ENCODE results near the gene CPED1.
"Not testable (repeated sequence)": the region's sequence is repeated elsewhere in the genome, so short reads cannot be mapped to it uniquely, and the experiment has no call there.

Gene CPED1

DNA sequence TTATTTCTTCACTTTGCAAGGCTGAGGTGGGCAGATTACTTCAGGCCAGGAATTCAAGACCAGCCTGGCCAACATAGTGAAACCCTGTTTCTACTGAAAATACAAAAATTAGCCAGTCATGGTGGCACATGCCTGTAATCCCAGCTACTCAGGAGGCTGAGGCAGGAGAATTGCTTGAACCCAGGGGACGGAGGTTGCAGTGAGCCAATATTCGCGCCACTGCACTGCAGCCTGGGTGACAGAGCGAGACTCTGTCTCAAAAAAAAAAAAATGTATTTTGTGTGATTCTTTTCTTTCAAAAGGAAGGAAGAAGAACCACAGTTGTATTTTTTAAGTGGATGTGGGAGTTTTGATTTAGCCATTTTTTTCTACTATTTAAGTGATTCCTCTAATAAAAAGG, 195.4 kb downstream of the CPED1 start:
- not testable (repeated sequence) for H3K4me1 Mint-ChIP-seq; H3K9me3 Mint-ChIP-seq; H3K4me3 Mint-ChIP-seq; H3K27ac Mint-ChIP-seq; H3K36me3 Mint-ChIP-seq; DNase-seq (ENCODE audit: low spot score in 2 of 2); ATAC-seq

DNA sequence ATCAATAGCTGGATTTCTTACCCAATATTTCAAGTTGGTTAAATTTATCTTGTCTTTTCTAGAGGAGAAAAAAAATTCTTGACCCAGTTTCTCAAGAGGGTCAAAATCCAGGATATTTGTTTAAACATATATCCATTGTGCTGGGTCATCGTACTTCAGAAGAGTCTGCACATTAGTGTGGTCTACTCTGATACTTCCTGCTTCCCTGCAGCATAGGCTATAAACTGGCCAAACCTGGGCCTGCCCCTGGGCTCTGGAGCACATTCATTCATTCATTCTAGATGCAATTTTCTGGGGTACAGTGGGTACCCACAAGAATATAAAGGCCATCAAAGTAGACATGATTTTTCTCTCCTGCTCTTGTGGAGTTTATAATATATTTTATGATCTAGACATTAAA, 198.2 kb downstream of the CPED1 start:
- Mint-ChIP-seq H3K4me1 (no peaks in the 10 kb centered on the region), H3K27ac (no peak overlapping the region)

DNA sequence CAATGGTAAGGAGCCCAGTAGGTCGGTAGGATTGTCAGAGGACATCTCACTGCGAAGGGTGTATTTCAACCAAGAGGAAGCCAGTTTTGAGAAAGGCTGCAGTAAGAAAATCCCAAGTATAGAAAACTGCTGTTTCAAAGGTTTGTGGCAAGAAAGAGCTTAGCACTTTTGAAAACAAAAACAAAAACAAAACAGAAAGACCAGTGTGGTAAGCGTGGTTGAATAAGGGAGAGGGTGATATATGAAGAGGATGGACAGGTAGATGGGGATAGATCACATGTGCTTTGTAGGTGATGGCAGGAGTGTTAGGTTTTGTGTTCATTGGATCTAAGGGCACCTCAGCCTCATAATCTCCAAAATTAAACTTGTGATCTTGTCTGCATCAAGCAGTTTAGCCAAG, 198.7 kb downstream of the CPED1 start:
- no peaks in the 10 kb centered on the region for H3K36me3 Mint-ChIP-seq
- DNase-seq (ENCODE audit: low spot score in 2 of 2) (no peak), ATAC-seq (no peak)
- no peak overlapping the region for H3K27ac Mint-ChIP-seq
- H3K9me3 Mint-ChIP-seq: peaks cover 3% of the 10 kb centered on the region
- no peaks in the 10 kb centered on the region for H3K4me1 Mint-ChIP-seq
- H3K4me3 Mint-ChIP-seq: no peak overlapping the region

More for the DNA sequence above, 198.2 kb downstream of the CPED1 start:
- ATAC-seq (no peak), DNase-seq (ENCODE audit: low spot score in 2 of 2) (no peak)
- H3K36me3 Mint-ChIP-seq: no peaks in the 10 kb centered on the region
- H3K9me3 Mint-ChIP-seq: peaks cover 3% of the 10 kb centered on the region
- no peak overlapping the region for H3K4me3 Mint-ChIP-seq

DNA sequence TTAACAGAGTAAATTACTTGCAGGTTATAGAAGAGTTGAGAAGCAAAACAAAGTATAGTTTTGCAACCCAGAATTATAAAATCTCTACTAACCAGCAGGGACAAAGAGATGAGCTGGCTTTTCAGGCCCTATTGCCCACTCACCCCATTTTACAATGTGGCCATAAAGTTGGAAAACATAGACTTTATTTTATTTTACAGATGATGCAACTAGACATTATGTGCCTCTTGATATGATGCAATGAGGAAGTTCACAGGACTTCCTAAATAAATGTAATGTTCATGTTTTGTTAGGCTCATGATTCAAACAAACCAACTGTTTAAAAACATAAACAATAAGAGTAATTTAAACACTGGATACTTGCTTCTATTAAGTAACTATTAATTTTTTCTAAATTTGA, 199.2 kb downstream of the CPED1 start:
- Mint-ChIP-seq H3K36me3 (no peaks in the 10 kb centered on the region), H3K27ac (no peak overlapping the region), H3K9me3 (peaks cover 3% of the 10 kb centered on the region), H3K4me3 (no peak overlapping the region), H3K4me1 (no peaks in the 10 kb centered on the region)
- no peak for DNase-seq (ENCODE audit: low spot score in 2 of 2)
- no peak for ATAC-seq

DNA sequence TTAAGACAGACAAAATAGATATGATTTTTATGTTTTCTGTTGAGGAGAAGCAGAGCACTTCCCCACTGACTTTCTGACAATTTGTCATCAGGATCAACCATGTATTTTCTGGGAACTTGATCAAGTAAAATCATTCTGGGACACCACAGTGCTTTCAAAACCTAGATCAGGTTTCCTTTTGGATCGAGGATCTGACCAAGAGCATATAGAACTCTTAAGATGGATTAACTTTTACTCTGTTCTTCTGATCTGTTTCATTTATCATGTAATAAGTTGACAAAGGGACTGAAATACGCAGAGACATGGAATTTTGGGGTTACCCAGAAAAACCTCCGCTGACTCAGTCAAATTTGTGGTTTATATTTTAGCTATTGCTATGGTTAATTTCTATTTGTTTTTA, 204.3 kb downstream of the CPED1 start:
- no peak for DNase-seq (ENCODE audit: low spot score in 2 of 2)
- no peak for ATAC-seq
- Mint-ChIP-seq H3K36me3 (no peaks in the 10 kb centered on the region), H3K27ac (no peak overlapping the region), H3K4me3 (no peak overlapping the region), H3K9me3 (peaks cover 3% of the 10 kb centered on the region), H3K4me1 (no peaks in the 10 kb centered on the region)

DNA sequence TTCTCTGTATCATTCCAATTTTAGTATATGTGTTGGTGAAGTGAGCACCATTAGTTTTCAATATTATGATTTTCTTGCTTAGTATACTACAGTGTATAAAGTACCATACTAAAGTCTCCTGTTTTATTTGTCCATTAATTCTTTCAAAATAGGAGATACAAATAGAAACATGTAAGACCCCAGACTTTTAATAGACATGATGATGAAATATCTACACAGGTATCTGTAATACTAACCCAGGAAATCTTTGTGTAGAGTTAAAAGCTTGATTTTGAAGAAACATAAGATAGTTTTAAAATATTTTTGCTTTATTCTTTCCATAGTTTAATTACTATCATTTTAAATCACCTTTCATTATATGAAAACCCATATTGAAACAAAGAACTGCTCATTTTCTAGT, 206.5 kb downstream of the CPED1 start:
- DNase-seq (ENCODE audit: low spot score in 2 of 2) (no peak), ATAC-seq (no peak)
- Mint-ChIP-seq H3K36me3 (no peaks in the 10 kb centered on the region), H3K27ac (no peak overlapping the region), H3K4me1 (no peaks in the 10 kb centered on the region), H3K4me3 (no peak overlapping the region), H3K9me3 (no peaks in the 10 kb centered on the region)

DNA sequence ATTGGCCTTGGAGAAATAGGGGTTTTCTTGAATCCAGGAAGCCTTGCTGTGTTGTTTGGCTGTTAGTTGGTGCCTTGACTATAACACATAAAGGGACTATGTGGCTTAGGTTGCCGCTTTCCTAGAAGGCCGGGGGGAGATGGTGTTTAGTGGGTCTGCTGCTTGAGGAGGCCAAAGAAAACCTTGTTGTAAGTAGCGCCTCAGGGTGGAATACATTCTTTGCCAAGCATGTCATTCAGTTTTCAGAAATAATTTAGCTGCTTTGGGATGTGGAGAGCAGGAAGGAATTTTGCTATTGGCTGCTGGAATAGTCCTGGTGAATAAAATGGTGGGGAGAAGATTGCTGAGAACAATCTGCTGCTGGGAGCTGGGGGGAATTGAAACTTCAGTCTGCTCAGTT, 207.4 kb downstream of the CPED1 start:
- ATAC-seq (no peak), DNase-seq (ENCODE audit: low spot score in 2 of 2) (no peak)
- no peak overlapping the region for H3K27ac Mint-ChIP-seq
- no peaks in the 10 kb centered on the region for H3K9me3 Mint-ChIP-seq
- no peaks in the 10 kb centered on the region for H3K4me1 Mint-ChIP-seq
- no peak overlapping the region for H3K4me3 Mint-ChIP-seq
- H3K36me3 Mint-ChIP-seq: no peaks in the 10 kb centered on the region

DNA sequence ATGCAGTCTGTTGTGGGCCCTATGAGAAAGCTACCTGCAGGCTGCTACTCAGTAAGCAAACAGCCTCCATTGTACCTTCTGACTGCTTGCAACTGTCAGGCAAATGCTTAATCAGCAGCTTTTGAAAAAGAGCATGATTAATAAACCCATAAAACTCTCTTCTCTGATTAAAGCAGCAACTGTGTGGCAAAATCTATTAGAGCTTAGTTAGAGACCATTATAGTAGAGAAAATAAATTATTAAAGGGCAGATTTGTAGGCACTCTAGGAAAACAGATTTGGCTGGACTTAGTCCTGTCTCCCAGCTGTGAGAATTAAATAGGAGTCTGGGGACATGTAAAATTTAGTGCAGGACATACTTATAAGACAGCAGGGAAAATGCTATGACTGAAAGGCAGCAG, 207.8 kb downstream of the CPED1 start:
- Mint-ChIP-seq H3K9me3 (no peaks in the 10 kb centered on the region), H3K4me3 (no peak overlapping the region), H3K4me1 (no peaks in the 10 kb centered on the region), H3K36me3 (no peaks in the 10 kb centered on the region), H3K27ac (no peak overlapping the region)
- ATAC-seq (no peak), DNase-seq (ENCODE audit: low spot score in 2 of 2) (no peak)

DNA sequence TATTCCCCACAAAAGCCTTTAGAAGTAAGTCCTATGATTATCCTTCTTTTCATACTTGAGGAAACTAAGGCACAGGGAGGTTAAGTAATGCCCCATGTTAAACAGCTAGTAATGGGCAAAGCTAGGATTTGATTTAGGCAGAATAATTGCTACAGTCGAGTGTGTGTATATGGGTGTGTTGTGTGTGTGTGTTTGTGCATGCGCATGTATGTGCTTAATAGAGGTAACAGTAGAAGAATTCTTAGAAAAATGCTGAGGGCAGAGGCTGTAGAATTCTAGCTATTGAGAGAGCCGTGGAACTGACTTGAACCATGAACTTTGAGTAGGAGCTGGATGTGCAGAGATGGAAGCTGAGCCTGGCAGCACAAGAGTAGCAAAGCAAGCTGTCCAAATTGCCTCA, 208.9 kb downstream of the CPED1 start:
- no peaks in the 10 kb centered on the region for H3K4me1 Mint-ChIP-seq
- no peak overlapping the region for H3K27ac Mint-ChIP-seq
- H3K9me3 Mint-ChIP-seq: no peaks in the 10 kb centered on the region
- no peak for ATAC-seq
- no peaks in the 10 kb centered on the region for H3K36me3 Mint-ChIP-seq
- H3K4me3 Mint-ChIP-seq: no peak overlapping the region
- no peak for DNase-seq (ENCODE audit: low spot score in 2 of 2)

DNA sequence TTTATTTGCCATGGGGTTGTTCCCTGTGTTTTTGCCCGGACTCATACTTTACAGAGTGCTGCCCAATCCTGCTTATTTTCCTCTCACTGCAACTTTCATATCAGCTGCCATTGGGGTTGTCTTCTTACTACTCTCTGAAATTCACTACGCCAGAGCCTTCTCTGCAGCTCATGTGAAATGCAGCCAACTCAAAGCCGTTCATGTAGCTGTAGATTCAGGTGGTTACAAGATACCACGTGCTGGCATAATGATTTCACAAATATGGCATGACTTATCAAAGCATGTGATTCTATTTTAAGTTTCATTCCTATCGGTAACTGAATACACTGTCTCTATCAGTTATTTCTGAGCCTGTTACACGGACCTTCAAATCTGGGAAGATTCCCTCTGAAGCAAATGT, 210.0 kb downstream of the CPED1 start:
- Mint-ChIP-seq H3K27ac (no peak overlapping the region), H3K36me3 (no peaks in the 10 kb centered on the region), H3K9me3 (no peaks in the 10 kb centered on the region), H3K4me1 (no peaks in the 10 kb centered on the region), H3K4me3 (no peak overlapping the region)
- ATAC-seq: no peak
- no peak for DNase-seq (ENCODE audit: low spot score in 2 of 2)

DNA sequence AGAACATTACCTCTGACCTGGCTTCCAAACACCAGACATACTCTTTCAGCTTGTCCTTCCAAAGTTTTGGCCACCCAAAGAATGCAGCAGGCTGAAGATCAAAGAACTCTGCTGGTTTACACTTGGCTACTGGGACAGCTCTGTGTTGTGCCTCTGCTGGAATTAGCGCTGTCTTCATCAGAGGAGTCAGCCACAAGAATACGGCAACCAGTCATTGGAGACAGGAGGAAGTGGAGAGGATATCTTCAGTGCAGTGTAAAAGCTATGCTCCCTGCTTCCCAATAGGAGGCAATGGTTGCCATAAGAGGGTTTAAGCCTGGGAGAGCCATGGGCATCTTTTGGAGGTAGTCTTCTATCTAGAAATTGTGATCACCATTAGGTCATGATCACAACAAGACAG, 213.6 kb downstream of the CPED1 start:
- H3K36me3 Mint-ChIP-seq: no peaks in the 10 kb centered on the region
- DNase-seq (ENCODE audit: low spot score in 2 of 2): no peak
- no peak for ATAC-seq
- no peaks in the 10 kb centered on the region for H3K9me3 Mint-ChIP-seq
- H3K4me1 Mint-ChIP-seq: no peaks in the 10 kb centered on the region
- no peak overlapping the region for H3K4me3 Mint-ChIP-seq
- H3K27ac Mint-ChIP-seq: no peak overlapping the region

DNA sequence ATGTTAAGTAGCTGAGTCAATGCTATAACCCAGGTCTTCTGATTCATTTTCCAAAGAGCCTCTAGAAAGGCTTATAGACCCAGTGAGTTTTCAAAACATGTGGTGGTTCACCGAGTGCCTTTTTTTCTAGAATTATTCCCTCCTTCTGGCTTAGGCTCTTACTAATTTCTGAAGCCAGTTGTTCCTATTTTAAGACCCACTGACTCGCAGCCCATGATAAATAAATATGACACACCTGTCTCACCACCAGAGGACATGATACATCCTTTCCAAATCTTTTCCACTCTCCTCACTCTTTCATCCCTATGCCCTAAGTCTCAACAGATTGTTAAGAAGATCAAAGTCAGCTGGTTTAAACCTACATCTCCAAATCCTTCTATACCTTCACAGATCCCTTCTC, 214.3 kb downstream of the CPED1 start:
- ATAC-seq: no peak
- no peaks in the 10 kb centered on the region for H3K4me1 Mint-ChIP-seq
- H3K36me3 Mint-ChIP-seq: no peaks in the 10 kb centered on the region
- H3K4me3 Mint-ChIP-seq: no peak overlapping the region
- H3K27ac Mint-ChIP-seq: no peak overlapping the region
- DNase-seq (ENCODE audit: low spot score in 2 of 2): no peak
- no peaks in the 10 kb centered on the region for H3K9me3 Mint-ChIP-seq

DNA sequence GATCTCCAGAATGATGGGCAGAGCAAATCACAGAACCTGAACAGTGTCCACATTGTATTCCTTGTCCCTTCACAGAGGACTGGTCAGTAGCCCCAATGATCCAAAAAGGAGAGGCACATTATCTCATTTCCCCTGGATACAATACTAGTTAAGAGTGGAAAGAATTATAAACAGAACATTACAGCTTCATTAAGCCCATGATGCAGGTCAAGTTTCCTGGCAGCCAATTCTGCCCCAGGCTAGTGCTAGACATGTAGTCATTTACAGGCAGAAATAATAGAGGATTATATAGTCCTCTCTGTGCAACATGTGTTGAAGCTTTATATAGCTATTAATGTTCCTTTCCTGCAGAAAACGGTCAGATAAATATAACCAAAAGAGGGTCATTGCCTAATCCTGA, 216.0 kb downstream of the CPED1 start:
- Mint-ChIP-seq H3K4me3 (no peak overlapping the region), H3K27ac (no peak overlapping the region), H3K9me3 (no peaks in the 10 kb centered on the region), H3K36me3 (no peaks in the 10 kb centered on the region), H3K4me1 (no peaks in the 10 kb centered on the region)
- DNase-seq (ENCODE audit: low spot score in 2 of 2): no peak
- ATAC-seq: no peak

DNA sequence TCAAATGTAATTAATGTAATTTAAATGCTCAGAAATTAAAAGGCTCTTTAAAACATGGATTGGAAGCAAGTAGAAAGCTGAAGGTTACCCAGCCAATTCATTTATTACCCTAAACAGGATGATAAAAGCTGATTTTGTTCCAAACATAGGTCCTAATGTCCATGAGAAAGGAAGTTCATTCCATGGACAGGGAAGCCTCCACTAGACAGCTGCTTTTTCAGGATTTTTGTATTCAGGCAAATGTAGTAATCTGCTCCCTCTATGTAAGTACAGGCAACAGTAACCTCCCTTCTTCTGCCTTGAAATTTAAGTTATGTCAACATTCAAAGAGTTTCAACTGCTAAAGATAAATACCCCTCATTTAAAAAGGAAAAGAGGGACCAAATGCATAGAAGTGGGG, 217.3 kb downstream of the CPED1 start:
- H3K4me3 Mint-ChIP-seq: no peak overlapping the region
- no peak for ATAC-seq

DNA sequence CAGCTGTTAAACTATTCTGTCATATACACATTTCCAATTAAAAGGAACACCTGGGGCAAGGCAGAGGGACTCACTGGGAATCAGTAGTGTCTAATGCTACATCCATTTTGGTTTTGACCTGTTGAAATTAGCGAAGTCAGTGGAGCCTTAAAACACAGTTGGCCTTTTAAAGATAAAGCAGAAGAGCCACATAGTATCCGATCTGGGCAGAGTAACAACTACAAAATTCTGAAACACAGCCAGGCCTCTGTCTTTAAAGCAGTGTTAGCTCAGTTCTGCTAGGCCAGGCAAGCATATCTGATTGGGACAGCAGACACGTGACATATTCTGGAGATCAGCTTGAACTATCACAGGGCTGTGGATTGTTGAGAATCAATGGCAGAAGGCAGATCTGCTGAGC, 222.7 kb downstream of the CPED1 start:
- no peak for DNase-seq (ENCODE audit: low spot score in 2 of 2)
- no peaks in the 10 kb centered on the region for H3K4me1 Mint-ChIP-seq
- no peak for ATAC-seq
- no peak overlapping the region for H3K27ac Mint-ChIP-seq
- no peak overlapping the region for H3K4me3 Mint-ChIP-seq
- no peaks in the 10 kb centered on the region for H3K36me3 Mint-ChIP-seq
- H3K9me3 Mint-ChIP-seq: no peaks in the 10 kb centered on the region

More for the DNA sequence above, 217.3 kb downstream of the CPED1 start:
- no peak for DNase-seq (ENCODE audit: low spot score in 2 of 2)
- Mint-ChIP-seq H3K9me3 (no peaks in the 10 kb centered on the region), H3K4me1 (no peaks in the 10 kb centered on the region), H3K27ac (no peak overlapping the region), H3K36me3 (no peaks in the 10 kb centered on the region)

DNA sequence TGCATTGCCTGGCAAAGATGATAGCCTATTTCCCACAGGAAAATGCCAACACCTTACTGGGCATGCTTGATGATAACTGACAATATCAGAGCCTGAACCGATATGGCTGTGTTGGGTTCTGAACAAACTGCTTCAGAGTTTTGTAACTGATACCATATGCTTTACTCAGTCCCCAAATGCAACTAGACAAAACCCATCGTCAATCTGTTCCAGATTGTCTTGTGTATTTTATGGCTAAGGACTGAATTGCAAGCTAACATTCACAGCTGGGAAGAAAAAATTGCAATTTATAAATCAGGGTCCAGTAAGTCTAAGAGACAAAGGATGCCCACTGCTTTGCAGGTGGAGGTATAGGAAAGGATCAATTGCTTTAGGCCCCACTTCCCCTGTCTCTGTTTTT, 223.5 kb downstream of the CPED1 start:
- H3K36me3 Mint-ChIP-seq: no peaks in the 10 kb centered on the region
- no peak overlapping the region for H3K4me3 Mint-ChIP-seq
- no peak for ATAC-seq
- no peaks in the 10 kb centered on the region for H3K4me1 Mint-ChIP-seq
- H3K27ac Mint-ChIP-seq: no peak overlapping the region
- H3K9me3 Mint-ChIP-seq: no peaks in the 10 kb centered on the region
- DNase-seq (ENCODE audit: low spot score in 2 of 2): no peak

DNA sequence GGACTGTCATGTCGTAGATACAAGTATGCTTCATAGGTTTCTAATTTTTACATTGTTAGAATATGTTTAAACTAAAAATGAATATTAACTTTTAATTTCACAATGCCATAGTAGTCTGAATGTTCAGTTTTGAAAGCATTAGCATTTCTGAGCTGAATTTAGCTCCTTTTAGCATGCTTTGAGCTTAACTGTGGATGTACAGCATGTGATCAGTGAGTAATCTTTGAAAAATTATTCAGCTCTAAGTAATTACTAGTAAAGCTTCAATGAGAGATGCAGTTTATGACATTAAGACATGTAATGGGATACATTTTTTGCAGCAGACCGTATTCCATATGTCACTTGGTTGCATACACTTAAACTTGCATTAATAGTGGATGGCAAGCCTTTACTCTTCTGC, 226.1 kb downstream of the CPED1 start:
- H3K36me3 Mint-ChIP-seq: no peaks in the 10 kb centered on the region

More for the DNA sequence above, 226.1 kb downstream of the CPED1 start:
- Mint-ChIP-seq H3K9me3 (no peaks in the 10 kb centered on the region), H3K4me1 (no peaks in the 10 kb centered on the region), H3K4me3 (no peak overlapping the region), H3K27ac (no peak overlapping the region)
- DNase-seq (ENCODE audit: low spot score in 2 of 2): no peak
- ATAC-seq: no peak

All from stimulated activated effector memory CD8-positive, alpha-beta T cell treated with anti-CD3 and anti-CD28 coated beads, Interleukin-12 subunit alpha, Interleukin-12 subunit beta, amount 100 ng/mL, for 72 hours (primary cell).